HEK293 (cell line): ENCODE results near the gene CENPM.

Experiments
- CTCF ChIA-PET: fragments of 350-600 bp; formaldehyde crosslinking; extraction: SDS; loops from one replicate; lab custom pipeline; 2021; ENCODE audit warnings: antibody characterized with exemption; lab: Yijun Ruan, JAX
- POLR2A ChIA-PET: fragments of 300-600 bp; formaldehyde crosslinking; extraction: SDS; loops from one replicate; lab custom pipeline; 2020; ENCODE audit warnings: antibody characterized with exemption, inconsistent platforms; lab: Yijun Ruan, JAX
- H3K27ac ChIP-seq: fragments of 200-500 bp; sonication (Bioruptor generic); 2 replicates; pipeline ENCODE4 v1.5.1; 2014; ENCODE audit warnings: low read depth, low read length, control low read depth, inconsistent platforms; ENCODE audit errors: extremely low read depth
- H3K36me3 ChIP-seq, 2 experiments: fragments of 200-500 bp in 1 of 2; sonication (Bioruptor generic) in 1 of 2; 1 replicate in 1 of 2; 2 replicates in 1 of 2; pipeline ENCODE4 v1.5.1; 2014 to 2017; ENCODE audit warnings: inconsistent platforms in 2 of 2, low read length in 2 of 2; ENCODE audit not compliant: control insufficient read depth in 2 of 2, insufficient read depth in 1 of 2
- H3K4me1 ChIP-seq: fragments of 200-500 bp; sonication (Bioruptor generic); 2 replicates; pipeline ENCODE4 v1.5.1; 2014; ENCODE audit warnings: mild to moderate bottlenecking, low read length, inconsistent platforms; ENCODE audit not compliant: control insufficient read depth, insufficient read depth
- H3K4me3 ChIP-seq: 2 replicates; pipeline ENCODE4 v1.5.1; 2011; ENCODE audit warnings: low read depth, mild to moderate bottlenecking, control low read depth, low read length, moderate library complexity
- H3K9me3 ChIP-seq: fragments of 200-500 bp; sonication (Bioruptor generic); 2 replicates; pipeline ENCODE4 v1.5.1; 2014; ENCODE audit warnings: low read depth, low read length, inconsistent platforms; ENCODE audit not compliant: control insufficient read depth, insufficient read depth
- EGR2 ChIP-seq: fragments of 450-650 bp; formaldehyde crosslinking; IDR thresholded peaks from 2 replicates; pipeline ENCODE4 v1.5.1; 2016; ENCODE audit warnings: low read depth, missing biosample characterization, missing genetic modification characterization
- GLI4 ChIP-seq: fragments of 450-650 bp; formaldehyde crosslinking; IDR thresholded peaks from 2 replicates; pipeline ENCODE4 v1.5.1; 2016; ENCODE audit warnings: missing biosample characterization, missing genetic modification characterization
- GLIS1 ChIP-seq: fragments of 450-650 bp; formaldehyde crosslinking; IDR thresholded peaks from 2 replicates; pipeline ENCODE4 v1.5.1; 2016; ENCODE audit warnings: missing biosample characterization, missing genetic modification characterization
- PRDM1 ChIP-seq: fragments of 450-650 bp; formaldehyde crosslinking; IDR thresholded peaks from 2 replicates; pipeline ENCODE4; 2016; ENCODE audit warnings: missing biosample characterization, missing genetic modification characterization
- PRDM10 ChIP-seq: fragments of 450-650 bp; formaldehyde crosslinking; IDR thresholded peaks from 2 replicates; pipeline ENCODE4 v1.5.1; 2016; ENCODE audit warnings: missing biosample characterization, missing genetic modification characterization
- SP2 ChIP-seq: fragments of 450-650 bp; formaldehyde crosslinking; IDR thresholded peaks from 2 replicates; pipeline ENCODE4 v1.5.1; 2016; ENCODE audit warnings: missing biosample characterization, missing genetic modification characterization
- ZBTB17 ChIP-seq: fragments of 450-650 bp; formaldehyde crosslinking; IDR thresholded peaks from 2 replicates; pipeline ENCODE4 v1.5.1; 2016; ENCODE audit warnings: missing biosample characterization, missing genetic modification characterization
- ZBTB49 ChIP-seq: fragments of 450-650 bp; formaldehyde crosslinking; IDR thresholded peaks from 2 replicates; pipeline ENCODE4 v1.5.1; 2016; ENCODE audit warnings: missing biosample characterization, missing genetic modification characterization, low read depth
- ZFHX2 ChIP-seq: fragments of 450-650 bp; formaldehyde crosslinking; conservative IDR thresholded peaks from 2 replicates; pipeline ENCODE4 v1.5.1; 2016; ENCODE audit warnings: missing biosample characterization, missing genetic modification characterization
- ZIC2 ChIP-seq: fragments of 450-650 bp; formaldehyde crosslinking; IDR thresholded peaks from 2 replicates; pipeline ENCODE4 v1.5.1; 2016; ENCODE audit warnings: missing biosample characterization, missing genetic modification characterization
- ZNF24 ChIP-seq: fragments of 450-650 bp; formaldehyde crosslinking; IDR thresholded peaks from 2 replicates; pipeline ENCODE4 v1.5.1; 2016; ENCODE audit warnings: missing biosample characterization, missing genetic modification characterization
- ZNF341 ChIP-seq: fragments of 450-650 bp; formaldehyde crosslinking; IDR thresholded peaks from 2 replicates; pipeline ENCODE4; 2016; ENCODE audit warnings: low read depth, missing biosample characterization, missing genetic modification characterization
- ZNF600 ChIP-seq: fragments of 450-650 bp; formaldehyde crosslinking; IDR thresholded peaks from 2 replicates; pipeline ENCODE4 v1.5.1; 2016; ENCODE audit warnings: missing biosample characterization, missing genetic modification characterization
- ZNF76 ChIP-seq: fragments of 450-650 bp; formaldehyde crosslinking; IDR thresholded peaks from 2 replicates; pipeline ENCODE4; 2016; ENCODE audit warnings: low read depth, missing biosample characterization, missing genetic modification characterization, borderline replicate concordance
- ZSCAN18 ChIP-seq: fragments of 450-650 bp; formaldehyde crosslinking; IDR thresholded peaks from 2 replicates; pipeline ENCODE4 v1.5.1; 2016; ENCODE audit warnings: missing biosample characterization, missing genetic modification characterization

CENPM gene

GRCh38 chr22:41907436-41908401, 39.2 kb downstream of the CENPM start:
- H3K9me3 ChIP-seq: no peaks in the 10 kb centered on the region
- CTCF ChIA-PET: interaction anchor here (0.5 to 0.8 kb wide), 2 partner anchors 210 to 1057 kb away, joined by 4 to 5 read pairs; no protein-coding TSS in a partner anchor
- peak; percentile 15; the same call in 1 of the 2 replicates for TF ChIP-seq ZNF600
- no peak for TF ChIP-seq ZBTB49 (tag by site-specific recombination)
- TF ChIP-seq ZFHX2: peak; percentile 73
- peak; percentile 94 for TF ChIP-seq ZNF341 (tag by site-specific recombination)
- 0 out of 2 replicates have a peak, but pooled peaks have one; percentile 22 for TF ChIP-seq PRDM10
- peak; percentile 86 for TF ChIP-seq EGR2 (tag by site-specific recombination)
- no peak for TF ChIP-seq ZSCAN18 (tag by site-specific recombination)
- no peak for TF ChIP-seq ZNF24 (tag by site-specific recombination)
- peak; percentile 25; the same call in 1 of the 2 replicates for TF ChIP-seq SP2 (tag by site-specific recombination)
- no peak for TF ChIP-seq ZNF76
- peak; percentile 91 for TF ChIP-seq ZIC2 (tag by site-specific recombination)
- TF ChIP-seq ZBTB17 (tag by site-specific recombination): peak; percentile 51; the same call in 1 of the 2 replicates
- no peak for TF ChIP-seq GLI4 (tag by site-specific recombination)
- POLR2A ChIA-PET: interaction anchor here (0.5 to 3.3 kb wide), 5 partner anchors 10 to 75 kb away, joined by 3 to 10 read pairs (median 4); partner anchors contain the start of genes CENPM and SREBF2
- H3K4me1 ChIP-seq: no peaks in the 10 kb centered on the region
- no peak overlapping the region for H3K4me3 ChIP-seq
- H3K36me3 ChIP-seq: peaks cover 3 to 49% of the 10 kb centered on the region in 2 experiments; a peak in 2 of 3 replicates
- H3K27ac ChIP-seq: peak overlapping the region; percentile 37; the same call in 1 of the 2 replicates

- TF ChIP-seq GLIS1 (tag by site-specific recombination): peak; percentile 62
- TF ChIP-seq ZIC2 (tag by site-specific recombination): 0 out of 2 replicates have a peak, but pooled peaks have one; percentile 14
- no peak for TF ChIP-seq PRDM1
- POLR2A ChIA-PET: interaction anchor here (1.5 to 3.3 kb wide), 2 partner anchors 12 to 43 kb away, joined by 3 to 10 read pairs; no protein-coding TSS in a partner anchor
Measured at GRCh38 chr22:41906822-41907221, 40.1 kb downstream of the CENPM start.

More at GRCh38 chr22:41906822-41907221, 40.1 kb downstream of the CENPM start:
- CTCF ChIA-PET: interaction anchor here (0.5 kb wide), 1 partner anchor 1058 kb away, joined by 4 read pairs; no protein-coding TSS in a partner anchor
- Histone ChIP-seq H3K4me1 (no peaks in the 10 kb centered on the region), H3K4me3 (no peak overlapping the region), H3K27ac (no peak overlapping the region), H3K9me3 (no peaks in the 10 kb centered on the region), H3K36me3 (peaks cover 3 to 58% of the 10 kb centered on the region in 2 experiments; a peak in 2 of 3 replicates)
